Keratinocyte (primary cell): ENCODE measurements around the gene GTF2A1L. TPM values are rescaled to one million over a fixed set of nuclear protein-coding genes. Genes with fewer than 3 reads are reported as not detected.

Experiments used
- DNase-seq: peaks from one replicate; pipeline ENCODE4 v3.0.0-alpha.2; 2011; ENCODE audit warnings: low read depth, missing footprints, low spot score
- FAIRE-seq: peaks from 2 replicates; lab custom pipeline; 2011; peaks lifted over from hg19 to GRCh38; lab: Jason Lieb, UNC
- H2AFZ ChIP-seq: 2 replicates; pipeline ENCODE4 v1.6.0; 2012; ENCODE audit warnings: low read length, control low read depth, inconsistent platforms; ENCODE audit not compliant: control insufficient read depth
- H3K27ac ChIP-seq: 2 replicates; pipeline ENCODE4 v1.5.1; 2011; ENCODE audit warnings: low read length; ENCODE audit not compliant: control insufficient read depth, insufficient read depth
- H3K27me3 ChIP-seq: 3 replicates; pipeline ENCODE4 v1.6.0; 2011; ENCODE audit warnings: low read length; ENCODE audit not compliant: control insufficient read depth, insufficient read depth; ENCODE audit errors: extremely low read depth
- H3K36me3 ChIP-seq, 2 experiments: 2 replicates in 1 of 2; 3 replicates in 1 of 2; pipeline ENCODE4 v1.5.1; 2011; ENCODE audit warnings: low read length in 2 of 2, mild to moderate bottlenecking in 1 of 2; ENCODE audit not compliant: control insufficient read depth in 2 of 2, insufficient read depth in 2 of 2; ENCODE audit errors: extremely low read depth in 1 of 2
- H3K4me1 ChIP-seq: 3 replicates; pipeline ENCODE4 v1.5.1; 2011; ENCODE audit warnings: low read length; ENCODE audit not compliant: control insufficient read depth, insufficient read depth; ENCODE audit errors: extremely low read depth
- H3K4me2 ChIP-seq: 3 replicates; pipeline ENCODE4 v1.6.0; 2011; ENCODE audit warnings: low read depth, low read length; ENCODE audit not compliant: control insufficient read depth, insufficient read depth; ENCODE audit errors: extremely low read depth
- H3K4me3 ChIP-seq, 3 experiments: fragments of 200-600 bp in 1 of 3; sonication (generic) in 1 of 3; 2 replicates in 2 of 3; 3 replicates in 1 of 3; pipeline ENCODE4 v1.5.1; 2011 to 2016; ENCODE audit warnings: low read length in 3 of 3, mild to moderate bottlenecking in 3 of 3, control low read depth in 2 of 3, inconsistent platforms in 1 of 3, low read depth in 1 of 3, mixed read lengths in 1 of 3, mixed run types in 1 of 3, moderate library complexity in 1 of 3; ENCODE audit not compliant: control insufficient read depth in 2 of 3, insufficient read depth in 2 of 3; ENCODE audit errors: extremely low read depth in 1 of 3
- H3K79me2 ChIP-seq: 2 replicates; pipeline ENCODE4 v1.6.0; 2012; ENCODE audit warnings: low read length; ENCODE audit not compliant: control insufficient read depth, insufficient read depth
- H3K9ac ChIP-seq: 3 replicates; pipeline ENCODE4 v1.6.0; 2011; ENCODE audit warnings: low read length; ENCODE audit not compliant: control insufficient read depth, insufficient read depth; ENCODE audit errors: extremely low read depth
- H3K9me1 ChIP-seq: 3 replicates; pipeline ENCODE4 v1.6.0; 2011; ENCODE audit warnings: low read length; ENCODE audit not compliant: control insufficient read depth, insufficient read depth; ENCODE audit errors: extremely low read depth
- H3K9me3 ChIP-seq: 2 replicates; pipeline ENCODE4 v1.5.1; 2012; ENCODE audit warnings: low read depth, low read length; ENCODE audit not compliant: control insufficient read depth
- H4K20me1 ChIP-seq: 3 replicates; pipeline ENCODE4 v1.6.0; 2011; ENCODE audit warnings: low read length; ENCODE audit not compliant: control insufficient read depth, insufficient read depth; ENCODE audit errors: extremely low read depth
- EZH2 ChIP-seq: IDR thresholded peaks from one replicate; pipeline ENCODE4 v1.6.1; 2012; ENCODE audit warnings: inconsistent platforms, mild to moderate bottlenecking, low read length, moderate library complexity
- dilution Hi-C: fragments of 300-500 bp; cut with MboI; formaldehyde crosslinking; loops from one replicate; pipeline ENCODE4 v1.7.0; 2020; ENCODE audit warnings: low sequenced_read_pairs; ENCODE audit not compliant: extremely low pct_ligation_motif_present
- polyA plus RNA-seq, 5 experiments: library from polyadenylated mRNA; depleted of rRNA in 3 of 5; stranded (reverse) in 3 of 5; stranded (forward) in 1 of 5; unstranded in 1 of 5; fragments of >200 nt; gene quantifications; 1 replicate in 1 of 5; 2 replicates in 3 of 5; 3 replicates in 1 of 5; pipeline versions ENCODE4 v1.2.1 to v1.2.3, GENCODE V29; 2011 to 2012; ENCODE audit warnings: missing spikeins in 2 of 5, low read depth in 1 of 5, low replicate concordance in 1 of 5
- TF ChIP-seq, protein P1 (sequence below), 3 experiments: IDR thresholded peaks in 1 of 3; conservative IDR thresholded peaks in 1 of 3; optimal IDR thresholded peaks in 1 of 3; 2 replicates in 2 of 3; 3 replicates in 1 of 3; pipeline versions ENCODE3 to v1.5.1; 2011; ENCODE audit warnings: low read length in 3 of 3, mild to moderate bottlenecking in 3 of 3, moderate library complexity in 2 of 3, control low read depth in 1 of 3, inconsistent platforms in 1 of 3; ENCODE audit not compliant: insufficient read depth in 2 of 3; ENCODE audit errors: extremely low read depth in 1 of 3

The GTF2A1L gene
- polyA plus RNA-seq, 1 donor (not counting 4 experiments of a cell fraction or from before 2014, with no cell fraction given) = not detected

DNA sequence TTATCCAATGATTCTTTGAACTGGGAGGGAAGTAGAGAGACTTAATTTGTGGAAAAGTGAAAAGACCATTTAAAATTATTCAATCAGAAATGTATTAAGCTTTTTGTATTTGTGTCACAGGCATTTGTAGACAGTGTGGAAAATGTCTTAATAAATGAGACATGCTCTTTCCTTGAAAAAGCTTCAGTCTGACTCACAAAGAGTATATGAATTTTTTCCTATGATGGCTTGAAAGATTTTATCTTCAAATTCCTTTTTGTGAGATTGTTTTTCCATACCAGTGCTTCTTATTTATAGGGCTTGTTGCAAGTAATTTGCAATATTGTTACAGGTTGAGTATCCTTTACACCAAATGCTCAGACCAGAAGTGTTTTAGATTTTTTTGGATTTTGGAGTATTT, 48.2 kb upstream of the GTF2A1L start:
- Histone ChIP-seq H3K36me3 (no peaks in the 10 kb centered on the region), H3K9me1 (no peaks in the 10 kb centered on the region), H3K79me2 (no peaks in the 10 kb centered on the region), H3K9me3 (no peaks in the 10 kb centered on the region), H3K9ac (no peak overlapping the region), H4K20me1 (no peaks in the 10 kb centered on the region), H3K4me2 (no peak overlapping the region), H3K27me3 (no peaks in the 10 kb centered on the region), H3K4me1 (no peaks in the 10 kb centered on the region), H3K4me3 (no peak overlapping the region), H3K27ac (no peak overlapping the region), H2AFZ (no peak overlapping the region)
- DNase-seq (no peak), FAIRE-seq (no peak)
- TF ChIP-seq EZH2 = no peak
- TF ChIP-seq, protein P1, sequence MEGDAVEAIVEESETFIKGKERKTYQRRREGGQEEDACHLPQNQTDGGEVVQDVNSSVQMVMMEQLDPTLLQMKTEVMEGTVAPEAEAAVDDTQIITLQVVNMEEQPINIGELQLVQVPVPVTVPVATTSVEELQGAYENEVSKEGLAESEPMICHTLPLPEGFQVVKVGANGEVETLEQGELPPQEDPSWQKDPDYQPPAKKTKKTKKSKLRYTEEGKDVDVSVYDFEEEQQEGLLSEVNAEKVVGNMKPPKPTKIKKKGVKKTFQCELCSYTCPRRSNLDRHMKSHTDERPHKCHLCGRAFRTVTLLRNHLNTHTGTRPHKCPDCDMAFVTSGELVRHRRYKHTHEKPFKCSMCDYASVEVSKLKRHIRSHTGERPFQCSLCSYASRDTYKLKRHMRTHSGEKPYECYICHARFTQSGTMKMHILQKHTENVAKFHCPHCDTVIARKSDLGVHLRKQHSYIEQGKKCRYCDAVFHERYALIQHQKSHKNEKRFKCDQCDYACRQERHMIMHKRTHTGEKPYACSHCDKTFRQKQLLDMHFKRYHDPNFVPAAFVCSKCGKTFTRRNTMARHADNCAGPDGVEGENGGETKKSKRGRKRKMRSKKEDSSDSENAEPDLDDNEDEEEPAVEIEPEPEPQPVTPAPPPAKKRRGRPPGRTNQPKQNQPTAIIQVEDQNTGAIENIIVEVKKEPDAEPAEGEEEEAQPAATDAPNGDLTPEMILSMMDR (optimal IDR thresholded peaks at IDR 0.05 in 1 of 3, IDR thresholded peaks at IDR 0.05 in 1 of 3, conservative IDR thresholded peaks at IDR 0.05 in 1 of 3; ENCODE audit: extremely low read depth in 1 of 3, insufficient read depth in 2 of 3, low read length in 3 of 3) = no peak
- dilution Hi-C loops = no loop called here

DNA sequence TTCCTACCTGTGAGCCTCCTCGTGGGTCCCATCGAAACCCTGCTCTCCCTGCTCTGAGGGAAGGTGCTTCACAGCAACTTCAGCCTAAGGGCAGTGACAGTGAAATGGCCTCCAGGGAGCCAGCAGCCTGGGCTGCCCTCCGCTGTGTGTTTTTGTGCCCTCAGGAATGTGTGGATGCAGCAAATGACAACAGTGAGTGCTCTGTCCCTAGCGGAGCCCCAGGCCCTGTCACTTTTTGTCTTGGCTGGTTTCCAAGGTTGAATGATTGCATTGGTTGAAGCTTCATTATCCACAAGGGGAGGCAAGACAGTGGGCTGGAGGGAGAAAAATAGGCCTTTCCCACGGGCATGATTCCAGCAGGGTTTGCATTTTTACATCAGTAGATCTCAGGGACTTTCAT, 44.8 kb upstream of the GTF2A1L start:
- H3K4me3 ChIP-seq = no peak overlapping the region
- dilution Hi-C loops = no loop called here
- no peak overlapping the region for H3K4me2 ChIP-seq
- H3K9ac ChIP-seq = no peak overlapping the region
- no peaks in the 10 kb centered on the region for H3K79me2 ChIP-seq
- no peak for DNase-seq
- H3K36me3 ChIP-seq = no peaks in the 10 kb centered on the region
- no peaks in the 10 kb centered on the region for H3K9me3 ChIP-seq
- H4K20me1 ChIP-seq = no peaks in the 10 kb centered on the region
- H3K27ac ChIP-seq = no peak overlapping the region
- no peak for FAIRE-seq
- no peaks in the 10 kb centered on the region for H3K9me1 ChIP-seq
- no peak for TF ChIP-seq EZH2
- TF ChIP-seq, protein P1 (optimal IDR thresholded peaks at IDR 0.05 in 1 of 3, IDR thresholded peaks at IDR 0.05 in 1 of 3, conservative IDR thresholded peaks at IDR 0.05 in 1 of 3; ENCODE audit: extremely low read depth in 1 of 3, insufficient read depth in 2 of 3, low read length in 3 of 3) = no peak
- no peak overlapping the region for H2AFZ ChIP-seq
- H3K27me3 ChIP-seq = no peaks in the 10 kb centered on the region
- H3K4me1 ChIP-seq = no peaks in the 10 kb centered on the region
